ENCODE results near the gene RPS15A.
"Not testable (repeated sequence)": the region's sequence is repeated elsewhere in the genome, so short reads cannot be mapped to it uniquely, and the experiment has no call there.

The RPS15A gene

DNA sequence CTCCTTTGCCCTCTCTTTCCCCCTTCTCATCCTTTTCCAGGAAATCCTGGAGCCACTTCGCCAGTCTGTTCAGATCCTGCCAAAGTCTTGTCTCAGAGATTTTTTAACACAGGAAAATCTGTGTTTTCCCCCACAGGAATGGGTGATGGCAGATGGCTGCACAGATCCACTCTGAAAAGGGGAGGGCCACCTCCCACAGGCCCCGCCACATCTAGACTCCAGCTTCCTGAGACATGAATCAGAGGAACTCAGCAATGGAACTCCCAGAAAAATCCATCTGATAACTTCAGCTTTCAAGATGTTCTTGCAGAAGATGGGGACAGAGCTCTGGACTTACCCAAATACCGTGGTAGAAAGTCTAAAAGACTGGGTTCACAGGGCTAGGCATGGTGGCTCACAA, 50.1 kb downstream of the RPS15A start:
- not testable (repeated sequence) for DNase-seq

DNA sequence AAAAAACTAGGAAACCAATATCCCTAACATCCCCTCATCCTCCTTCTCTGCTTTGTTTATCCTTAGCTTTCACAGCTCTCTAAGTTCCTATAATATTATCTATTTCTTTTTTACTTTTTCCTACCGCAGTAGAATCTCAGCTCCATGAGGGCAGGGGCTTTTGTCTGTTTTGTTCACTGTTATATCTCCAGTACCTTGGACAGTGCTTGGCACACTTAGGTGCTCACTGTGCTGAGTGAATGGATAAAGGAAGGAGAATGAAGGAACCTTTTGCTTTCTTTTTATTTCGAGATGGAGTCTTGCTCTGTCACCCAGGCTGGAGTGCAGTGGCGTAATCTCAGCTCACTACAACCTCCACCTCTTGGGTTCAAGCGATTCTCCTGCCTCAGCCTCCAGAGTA, 51.4 kb downstream of the RPS15A start:
- DNase-seq, result not testable (repeated sequence)

DNA sequence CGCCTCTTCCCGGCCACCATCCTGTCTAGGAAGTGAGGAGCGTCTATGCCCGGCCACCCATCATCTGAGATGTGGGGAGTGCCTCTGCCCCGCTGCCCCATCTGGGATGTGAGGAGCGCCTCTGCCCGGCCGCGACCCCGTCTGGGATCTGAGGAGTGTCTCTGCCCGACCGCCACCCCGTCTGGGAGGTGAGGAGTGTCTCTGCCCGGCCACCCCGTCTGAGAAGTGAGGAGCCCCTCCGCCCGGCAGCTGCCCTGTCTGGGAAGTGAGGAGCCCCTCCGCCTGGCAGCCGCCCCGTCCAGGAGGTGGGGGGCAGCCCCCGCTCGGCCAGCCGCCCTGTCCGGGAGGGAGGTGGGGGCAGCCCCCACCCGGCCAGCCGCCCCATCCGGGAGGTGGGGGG, 55.9 kb downstream of the RPS15A start:
- DNase-seq, result not testable (repeated sequence)

Measured in eye (tissue), 1 donor.